NCI-H187 treated with DMSO at 0.1 percent for 48 hours (cell line): ENCODE results near the gene TLL2.
"Not testable (repeated sequence)": the region's sequence is repeated elsewhere in the genome, so short reads cannot be mapped to it uniquely, and the experiment has no call there.

Experiments
- DNase-seq: peaks from one replicate; lab custom pipeline; 2025; lab: John Stamatoyannopoulos, UW

The TLL2 gene

GRCh38 chr10:96513698-96514561, at the start of gene TLL2:
Gene TLL2, minus strand, starts transcription at chr10:96513926. Its CDS starts 241 bp downstream, at chr10:96513685.
- DNase-seq = peak; percentile 12

DNA sequence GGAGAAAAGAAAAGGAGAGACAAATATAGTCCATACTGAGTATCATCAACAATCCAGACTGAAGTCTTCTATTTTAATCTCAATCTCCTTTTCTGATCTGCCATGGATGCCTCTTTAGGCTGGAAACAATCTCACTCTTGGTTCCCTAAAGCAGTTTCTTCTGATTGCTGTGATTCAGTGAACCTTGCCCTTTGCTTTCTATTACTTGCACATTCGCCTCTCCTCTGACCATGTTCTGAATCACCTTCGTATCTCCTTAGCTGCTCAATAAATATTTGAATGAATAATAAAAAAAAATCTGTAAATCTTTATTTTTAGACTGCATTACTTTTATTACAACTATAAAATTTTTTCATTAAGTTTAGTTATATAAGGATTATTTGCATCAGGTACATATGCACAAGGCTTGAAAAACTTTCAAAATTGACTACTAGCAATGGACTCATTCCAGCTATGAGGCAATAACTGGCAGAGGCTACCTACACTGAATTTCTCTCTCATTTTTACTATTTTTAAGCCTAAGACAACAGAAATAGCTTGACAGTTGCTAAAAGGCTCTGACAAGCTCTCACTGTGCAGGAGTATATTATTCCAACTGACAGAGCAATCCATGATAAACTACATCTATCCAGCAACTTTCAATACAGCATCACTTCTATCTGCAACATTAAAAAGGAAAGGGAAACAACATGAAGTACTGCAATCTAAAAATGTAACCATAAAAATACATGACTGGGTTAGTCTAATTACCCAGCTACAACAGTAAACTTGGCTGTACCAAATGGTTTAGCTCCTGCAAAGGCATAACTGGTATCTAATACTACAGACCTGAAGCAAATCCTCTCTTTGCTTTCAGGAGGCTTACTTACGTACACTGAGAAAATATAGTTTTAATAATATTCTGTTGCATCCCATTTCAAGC, 47.5 kb upstream of the TLL2 start:
- DNase-seq = no peak

DNA sequence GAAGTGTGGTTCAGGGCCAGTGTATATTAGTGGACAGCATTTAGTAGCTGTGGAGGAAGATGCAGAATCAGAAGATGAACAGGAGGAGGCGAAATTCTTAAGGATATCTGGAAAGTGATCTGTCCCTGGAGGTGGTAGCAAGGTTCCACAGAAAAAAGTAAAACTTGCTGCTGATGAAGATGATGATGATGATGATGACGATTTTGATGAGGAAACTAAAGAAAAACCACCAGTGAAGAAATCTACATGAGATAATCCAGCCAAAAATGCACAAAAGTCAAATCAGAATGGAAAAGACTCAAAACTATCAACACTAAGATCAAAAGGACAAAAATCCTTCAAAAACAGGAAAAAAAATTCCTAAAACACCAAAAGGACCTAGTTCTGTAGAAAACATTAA, 46.8 kb upstream of the TLL2 start:
- DNase-seq = no peak

DNA sequence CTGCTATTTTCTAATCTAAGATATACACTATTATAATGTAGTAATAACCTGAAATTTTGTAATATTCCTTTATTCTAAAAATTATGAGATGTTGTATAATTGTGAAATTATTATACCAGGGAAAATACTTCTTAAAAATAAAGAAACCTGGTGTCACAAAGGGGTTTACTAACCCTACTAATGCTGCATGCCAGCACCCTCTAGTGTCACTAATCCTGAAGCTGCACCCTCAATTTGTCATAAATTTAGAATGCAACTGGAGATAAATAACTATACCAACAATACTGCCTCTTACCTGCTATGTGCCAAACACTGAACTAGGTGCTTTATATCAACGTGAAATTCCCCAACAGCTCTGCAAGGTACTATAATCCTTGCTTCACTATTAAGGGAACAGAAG, 42.3 kb upstream of the TLL2 start:
- DNase-seq = no peak

DNA sequence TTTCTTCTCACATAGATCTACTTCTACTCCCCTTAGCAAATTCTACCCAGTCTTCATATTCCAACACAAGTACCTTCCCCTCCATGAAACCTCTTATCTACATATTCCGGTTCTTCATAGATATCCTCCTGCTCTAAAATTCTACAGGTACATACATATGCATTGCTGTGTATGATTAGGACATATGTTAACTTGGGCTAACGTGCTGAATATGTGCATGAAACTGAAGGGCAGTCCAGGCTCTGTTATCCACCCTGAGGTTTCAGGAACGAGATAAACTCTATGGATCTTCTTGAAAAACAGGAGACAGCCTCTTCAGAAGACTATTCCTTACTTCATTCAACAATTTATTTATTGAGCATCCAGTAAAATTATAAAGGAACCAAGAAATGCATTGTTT, 41.6 kb upstream of the TLL2 start:
- no peak for DNase-seq

- no peak for DNase-seq
Observed at GRCh38 chr10:96548589-96548988, 34.9 kb upstream of the TLL2 start.

- DNase-seq = not testable (repeated sequence)
Observed at GRCh38 chr10:96545558-96545957, 31.8 kb upstream of the TLL2 start.

GRCh38 chr10:96541921-96542320, 28.2 kb upstream of the TLL2 start:
- DNase-seq = no peak

GRCh38 chr10:96540240-96540639, 26.5 kb upstream of the TLL2 start:
- DNase-seq = no peak

GRCh38 chr10:96538683-96539082, 25.0 kb upstream of the TLL2 start:
- DNase-seq = no peak

DNA sequence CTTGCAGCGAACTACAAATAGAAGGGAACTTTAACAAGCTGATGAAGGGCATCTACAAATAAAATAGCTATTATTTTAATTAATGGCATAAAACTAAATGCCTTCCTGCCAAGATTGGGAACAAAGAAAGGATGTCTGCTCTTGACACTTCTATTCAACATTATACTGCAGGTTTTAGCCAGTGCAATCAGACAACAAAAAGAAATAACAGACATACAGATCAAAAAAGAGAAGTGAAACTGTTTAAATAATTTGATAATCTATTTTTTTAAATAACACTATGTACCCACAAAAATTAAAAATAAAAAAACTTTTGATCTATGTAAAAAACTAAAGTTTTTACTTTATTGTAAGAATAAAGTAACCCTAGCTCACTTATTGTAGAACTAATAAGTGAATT, 22.4 kb upstream of the TLL2 start:
- DNase-seq = no peak

DNA sequence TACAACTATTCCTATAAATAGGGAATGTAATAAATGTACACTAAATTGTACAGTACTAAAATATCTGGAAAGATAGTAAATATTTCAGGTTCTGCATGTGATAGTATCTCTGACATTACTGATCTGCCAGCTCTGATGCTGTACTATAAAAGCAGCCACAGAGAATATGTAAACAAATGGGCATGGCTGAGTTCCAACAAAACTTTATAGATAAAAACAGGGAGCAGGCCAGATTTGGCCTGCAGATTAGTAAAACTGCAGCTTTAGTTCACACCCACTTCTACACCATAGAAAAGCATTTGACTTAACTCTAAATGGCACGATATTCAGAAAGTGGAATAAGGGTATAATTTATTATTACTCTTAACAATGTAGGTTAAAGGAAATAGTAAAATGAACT, 18.8 kb upstream of the TLL2 start:
- DNase-seq = no peak

DNA sequence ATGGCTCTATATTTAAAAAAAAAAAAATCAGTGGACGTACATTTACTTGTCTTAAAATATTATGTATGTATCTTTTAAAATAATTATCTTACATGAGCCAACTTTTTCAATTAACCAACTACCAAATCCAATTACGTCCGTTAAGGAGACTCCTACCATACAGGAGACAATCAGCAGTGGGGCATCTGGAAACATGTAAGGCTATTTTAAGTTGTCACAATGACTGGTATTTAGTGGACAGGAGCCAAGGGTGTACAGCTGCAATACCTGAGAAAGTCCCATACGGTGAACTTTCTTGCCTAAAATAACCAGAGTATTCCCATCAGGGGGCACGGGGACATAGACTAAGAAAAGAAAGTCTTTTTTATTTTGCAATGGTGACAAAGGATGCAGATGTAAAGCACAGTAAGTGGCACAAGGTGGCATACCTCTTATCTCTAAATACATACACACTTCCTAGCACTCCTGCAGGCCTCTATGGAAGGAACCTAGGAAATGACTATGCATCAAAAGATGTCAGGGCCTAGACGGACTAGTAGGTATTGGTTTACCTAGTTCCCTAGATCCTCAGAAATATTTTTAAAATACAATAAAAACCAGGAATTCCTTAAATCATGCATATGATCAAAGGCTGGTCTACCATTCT, 16.0 kb upstream of the TLL2 start:
- no peak for DNase-seq

GRCh38 chr10:96524741-96525140, 11.0 kb upstream of the TLL2 start:
- no peak for DNase-seq

DNA sequence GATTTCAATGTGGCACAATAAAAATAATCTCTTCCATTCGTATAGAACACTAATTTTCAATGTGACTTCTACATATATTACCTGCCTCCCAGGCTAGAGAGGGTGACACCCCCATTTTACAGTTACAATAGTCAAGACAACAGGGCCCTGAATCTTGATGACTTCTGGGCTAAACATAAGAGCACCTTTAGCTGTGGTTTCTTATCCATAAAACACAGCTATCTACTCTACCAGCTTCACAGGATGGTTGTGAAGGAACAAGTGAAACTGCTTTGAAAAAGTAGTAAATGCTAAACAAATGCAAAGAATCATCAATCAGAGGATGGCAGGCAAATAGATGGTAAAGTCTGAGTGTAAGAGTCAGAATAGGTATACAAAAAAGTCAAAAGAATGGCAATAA, 3.6 kb upstream of the TLL2 start:
- DNase-seq = no peak

GRCh38 chr10:96516337-96516736, 2.6 kb upstream of the TLL2 start:
- no peak for DNase-seq

- DNase-seq = no peak
Observed at GRCh38 chr10:96513305-96513697, 425 bp downstream of the TLL2 start.

DNA sequence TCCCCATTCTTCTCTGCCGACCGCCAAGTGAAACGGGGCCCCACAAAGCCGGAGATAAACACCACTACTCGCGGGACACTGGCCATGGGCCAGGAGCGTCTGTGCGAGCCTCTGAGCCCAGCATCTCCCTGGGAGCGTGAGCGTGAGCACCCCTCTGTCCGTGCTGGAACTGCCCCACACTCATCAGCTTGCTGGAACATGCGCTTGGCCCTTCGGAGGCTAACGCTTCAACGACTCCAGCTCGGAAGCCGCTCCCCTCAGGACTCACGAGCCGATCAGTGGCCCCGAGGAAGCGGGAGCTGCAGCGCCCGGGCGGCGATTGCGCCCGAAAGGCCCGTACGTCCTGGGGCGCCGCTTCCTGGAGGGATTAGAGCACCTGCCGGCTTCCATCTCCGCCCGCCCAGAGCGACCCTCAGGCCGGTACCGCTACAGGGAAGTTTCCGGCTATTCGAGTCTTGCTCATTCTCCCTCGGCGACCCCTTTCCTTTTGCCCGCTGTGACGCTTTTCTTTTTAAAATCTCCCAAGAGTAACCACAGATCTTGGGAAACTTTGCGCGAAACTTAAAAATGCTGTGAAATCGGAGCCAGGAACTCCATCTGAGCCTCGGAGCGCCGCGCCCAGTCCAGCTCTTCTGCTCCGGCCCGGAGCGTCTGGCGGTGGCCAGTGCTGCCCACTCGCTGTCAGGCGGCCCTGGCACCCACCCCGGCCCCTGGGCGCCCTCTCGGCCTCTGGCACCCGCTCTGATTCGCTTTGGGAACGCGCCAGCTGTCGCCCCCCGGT, 1.0 kb downstream of the TLL2 start:
- DNase-seq = no peak

- peak; percentile 14 for DNase-seq
Observed at GRCh38 chr10:96511044-96511945, 2.4 kb downstream of the TLL2 start.

DNA sequence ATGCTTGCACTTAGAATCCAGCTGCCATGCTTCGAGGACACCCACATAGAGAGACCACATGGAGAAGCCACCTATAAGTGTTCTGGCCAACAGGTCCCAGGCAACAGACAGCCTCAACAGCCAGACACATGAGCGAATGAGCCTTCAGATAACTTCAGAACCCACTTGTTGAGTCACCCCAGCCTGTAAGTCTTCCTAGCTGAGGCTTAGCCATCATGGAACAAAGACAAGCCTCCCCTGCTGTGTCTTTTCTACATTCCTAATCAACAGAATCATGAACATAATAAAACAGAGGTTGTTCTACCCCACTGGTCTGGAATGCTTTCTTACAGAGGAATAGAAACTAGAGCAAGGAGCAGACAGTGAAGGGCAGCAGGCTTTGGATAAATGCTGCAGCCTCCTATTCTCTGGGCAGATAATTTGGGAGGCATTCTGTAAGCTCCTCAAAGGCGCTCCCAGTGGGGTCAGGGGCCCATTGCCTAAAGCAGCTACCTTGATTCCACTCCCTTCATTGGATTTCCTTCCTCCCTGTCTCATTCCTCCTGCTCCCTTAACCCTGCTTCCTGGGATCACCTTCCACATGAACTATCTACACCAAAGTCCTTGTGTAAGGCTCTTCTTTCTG, 4.6 kb downstream of the TLL2 start:
- DNase-seq = no peak
